ENCODE results near the gene CPVL. TPM values are rescaled to one million over a fixed set of nuclear protein-coding genes. Genes with fewer than 3 reads are reported as not detected.

Gene CPVL
- total RNA-seq, 1 experiment from 2014 or later, result 10.3 TPM

- Histone ChIP-seq H3K9me2 (ENCODE audit: insufficient read depth) (no peaks in the 10 kb centered on the region), H3K79me2 (ENCODE audit: insufficient read depth, low read length) (no peaks in the 10 kb centered on the region), H3K9ac (ENCODE audit: low read length) (no peak overlapping the region), H3K9me3 (ENCODE audit: control insufficient read depth in 1 of 2, insufficient read depth in 1 of 2, low read depth in 1 of 2, low read length in 2 of 2) (no peaks in the 10 kb centered on the region), H2AFZ (ENCODE audit: low read depth, low read length, poor library complexity, severe bottlenecking) (no peak overlapping the region), H4K20me1 (ENCODE audit: insufficient read depth) (no peaks in the 10 kb centered on the region), H3K27me3 (ENCODE audit: insufficient read depth, low read length) (no peaks in the 10 kb centered on the region), H3K4me2 (ENCODE audit: low read length) (no peak overlapping the region), H3K4me1 (ENCODE audit: control insufficient read depth in 1 of 2, insufficient read depth in 2 of 2, low read length in 2 of 2) (no peaks in the 10 kb centered on the region), H3K27ac (ENCODE audit: low read depth, low read length) (no peak overlapping the region), H3K4me3 (replicated peaks in 1 of 2; ENCODE audit: low read depth in 1 of 2, low read length in 2 of 2) (no peak overlapping the region), H3K36me3 (ENCODE audit: control insufficient read depth in 1 of 2, insufficient read depth in 2 of 2, low read length in 2 of 2) (no peaks in the 10 kb centered on the region)
- intact Hi-C loops (cut with micrococcal nuclease), result no loop called here
- no TSS peak for BruUV-seq (replicated peaks)
- POLR2A ChIA-PET, result no interaction called here
- DNase-seq (ENCODE audit: low read depth, low spot score), result no peak
- ATAC-seq, result no peak
- RAD21 ChIA-PET (ENCODE audit: low non-redundant PET in 1 of 2, low total read pairs in 2 of 2, uncharacterized antibody in 2 of 2, unreplicated experiment in 2 of 2), result no interaction called here
- no peak for TF ChIP-seq SIN3A (IDR thresholded peaks at IDR 0.05; ENCODE audit: low read depth)
- TF ChIP-seq SP1 (IDR thresholded peaks at IDR 0.05; ENCODE audit: low read depth), result no peak
- TF ChIP-seq ELF1 (IDR thresholded peaks at IDR 0.05; ENCODE audit: borderline replicate concordance, low read depth), result no peak
- no peak for TF ChIP-seq ZNF274 (IDR thresholded peaks at IDR 0.05; ENCODE audit: low read depth, low read length)
- TF ChIP-seq FOSL1 (IDR thresholded peaks at IDR 0.05; ENCODE audit: low read depth), result no peak
- TF ChIP-seq ZFX (IDR thresholded peaks at IDR 0.05), result no peak
- no peak for TF ChIP-seq ATF3 (IDR thresholded peaks at IDR 0.05)
- no peak for TF ChIP-seq CTCF (IDR thresholded peaks at IDR 0.05 in 2 of 3, conservative IDR thresholded peaks at IDR 0.05 in 1 of 3; ENCODE audit: borderline replicate concordance in 1 of 3, insufficient read depth in 1 of 3, low read depth in 2 of 3, low read length in 2 of 3)
- TF ChIP-seq SRF (IDR thresholded peaks at IDR 0.05; ENCODE audit: low read depth), result no peak
- no peak for TF ChIP-seq CEBPB (IDR thresholded peaks at IDR 0.05; ENCODE audit: low read depth)
- no peak for TF ChIP-seq RAD21 (IDR thresholded peaks at IDR 0.05; ENCODE audit: low read depth)
- CTCF ChIA-PET, result interaction anchor here (0.9 kb wide), 1 partner anchor 14 kb away, joined by 3 read pairs; no protein-coding TSS in a partner anchor
Observed at GRCh38 chr7:29063872-29064271, 82.5 kb downstream of the CPVL start.
